HG02973 (cell line): ENCODE measurements around the gene DSC3.
"Not testable (repeated sequence)": the region's sequence is repeated elsewhere in the genome, so short reads cannot be mapped to it uniquely, and the experiment has no call there.

Source experiments
- ATAC-seq: cut with Tn5 transposase; IDR thresholded peaks from one replicate; pipeline ENCODE4 v1.9.1; 2021; ENCODE audit warnings: moderate library complexity; ENCODE audit not compliant: unreplicated experiment

The DSC3 gene

DNA sequence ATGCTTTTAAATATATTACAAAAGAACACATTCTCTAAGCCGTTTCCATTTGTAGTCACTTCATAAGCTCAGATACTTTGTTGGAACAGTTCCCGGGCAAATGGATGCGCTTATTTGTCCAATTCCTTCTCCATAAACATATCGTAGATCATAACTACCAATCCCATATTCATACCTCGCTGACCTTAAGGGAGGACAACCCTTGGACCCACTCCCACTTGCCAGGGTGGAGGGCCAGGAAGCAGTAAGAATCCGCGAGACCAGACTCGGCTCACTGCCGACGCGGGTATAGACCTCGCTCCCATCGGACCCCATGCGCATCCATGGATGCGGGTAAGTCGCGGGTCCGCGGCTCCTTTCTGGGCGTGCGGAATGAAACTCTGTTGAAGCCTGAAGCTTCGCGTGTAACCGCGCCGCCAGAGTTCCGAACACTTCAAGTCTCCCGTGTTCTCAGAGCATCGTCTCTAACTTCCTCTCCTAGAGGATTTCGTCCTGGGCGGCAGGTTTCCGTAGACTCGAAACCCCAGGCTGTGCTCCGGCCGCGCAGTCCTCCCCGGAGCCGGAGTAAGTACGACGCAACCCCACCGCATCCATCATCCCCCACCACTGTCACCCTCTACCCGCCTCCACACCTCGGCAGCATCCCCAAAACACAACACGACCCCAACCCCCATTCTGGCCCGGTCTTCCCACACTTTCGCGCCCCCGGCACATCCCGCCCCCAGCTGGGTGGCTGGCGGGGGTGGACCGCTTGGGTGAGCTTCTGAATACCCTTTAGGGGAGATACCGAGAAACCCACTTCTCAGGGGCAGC is 1.1 kb downstream of the DSC3 start:
- no peak for ATAC-seq

DNA sequence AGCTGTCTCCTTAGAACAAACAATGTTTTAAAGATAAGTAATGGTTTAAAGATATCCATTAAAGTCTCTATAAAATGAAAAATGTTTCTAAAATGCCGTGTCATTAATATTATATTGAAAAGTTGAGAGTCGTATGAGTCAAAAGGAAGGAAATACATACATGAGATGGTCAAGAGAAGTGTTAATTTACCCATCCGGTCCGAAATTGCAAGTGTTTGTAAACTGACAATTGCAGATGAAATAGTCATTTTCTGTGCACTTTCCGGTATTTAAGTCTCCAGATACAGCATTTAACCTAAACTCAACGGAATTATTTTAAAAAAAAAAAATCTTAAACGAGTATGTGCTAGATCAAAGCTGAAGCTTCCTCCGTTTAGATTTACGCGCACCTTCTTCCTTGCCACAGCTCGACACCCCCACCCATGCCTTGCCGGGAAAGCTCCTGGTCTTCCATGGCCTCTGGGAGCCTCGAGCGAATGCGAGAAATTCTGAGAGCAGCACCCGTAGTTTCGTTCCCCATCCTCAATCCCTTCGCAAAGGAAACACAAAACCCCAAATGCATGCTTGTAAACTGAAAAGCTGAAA is 1.8 kb downstream of the DSC3 start:
- ATAC-seq, result no peak

DNA sequence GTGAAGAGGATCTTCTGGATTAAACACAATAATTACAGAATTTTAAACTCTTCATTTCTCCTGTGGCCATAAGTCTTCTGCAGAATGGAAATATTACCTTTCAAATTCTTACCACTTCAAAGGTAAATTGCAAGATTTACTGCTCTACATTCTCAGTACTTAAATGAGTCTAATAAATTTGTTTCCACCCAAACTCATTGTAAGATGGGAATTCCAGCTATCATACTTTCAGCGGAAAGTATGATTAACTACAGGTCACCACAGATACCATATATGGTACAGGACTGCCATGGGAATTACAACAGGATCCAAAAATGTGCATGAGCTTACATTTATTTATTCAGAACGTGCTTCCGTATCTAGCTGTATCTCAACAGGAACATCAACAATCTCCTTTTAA is 3.1 kb downstream of the DSC3 start:
- ATAC-seq, result no peak

DNA sequence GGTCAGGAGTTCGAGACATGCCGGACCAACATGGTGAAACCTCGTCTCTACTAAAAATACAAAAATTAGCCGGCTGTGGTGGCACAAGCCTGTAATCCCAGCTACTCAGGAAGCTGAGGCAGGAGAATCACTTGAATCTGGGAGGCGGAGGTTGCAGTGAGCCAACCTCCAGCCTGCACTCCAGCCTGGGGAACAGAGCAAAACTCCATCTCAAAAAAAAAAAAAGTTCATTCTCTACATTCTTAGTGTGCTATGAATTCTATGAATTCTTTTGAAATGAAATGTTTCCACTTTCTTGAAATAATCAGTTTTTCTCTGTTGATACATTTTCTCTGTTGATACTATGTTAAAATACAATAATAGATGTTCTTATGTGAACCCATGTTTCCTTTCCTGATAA is 4.9 kb downstream of the DSC3 start:
- not testable (repeated sequence) for ATAC-seq

DNA sequence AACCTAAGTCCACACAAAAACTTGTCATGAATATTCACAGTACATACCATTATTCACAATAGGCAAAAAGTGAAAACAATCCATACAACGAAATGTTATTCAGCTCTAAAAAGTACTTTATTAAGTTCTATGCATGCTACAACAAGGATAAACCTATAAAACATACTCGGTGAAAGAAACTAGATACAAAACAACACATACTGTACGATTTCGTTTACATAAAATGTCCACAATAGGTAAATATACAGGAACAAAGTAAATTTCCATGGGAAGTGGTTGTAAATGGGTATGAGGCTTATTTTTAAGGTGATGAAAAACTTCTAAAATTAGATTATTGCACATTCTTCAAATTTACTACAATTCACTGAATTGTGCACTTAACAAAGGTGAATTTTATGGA is 8.0 kb downstream of the DSC3 start:
- ATAC-seq, result no peak

DNA sequence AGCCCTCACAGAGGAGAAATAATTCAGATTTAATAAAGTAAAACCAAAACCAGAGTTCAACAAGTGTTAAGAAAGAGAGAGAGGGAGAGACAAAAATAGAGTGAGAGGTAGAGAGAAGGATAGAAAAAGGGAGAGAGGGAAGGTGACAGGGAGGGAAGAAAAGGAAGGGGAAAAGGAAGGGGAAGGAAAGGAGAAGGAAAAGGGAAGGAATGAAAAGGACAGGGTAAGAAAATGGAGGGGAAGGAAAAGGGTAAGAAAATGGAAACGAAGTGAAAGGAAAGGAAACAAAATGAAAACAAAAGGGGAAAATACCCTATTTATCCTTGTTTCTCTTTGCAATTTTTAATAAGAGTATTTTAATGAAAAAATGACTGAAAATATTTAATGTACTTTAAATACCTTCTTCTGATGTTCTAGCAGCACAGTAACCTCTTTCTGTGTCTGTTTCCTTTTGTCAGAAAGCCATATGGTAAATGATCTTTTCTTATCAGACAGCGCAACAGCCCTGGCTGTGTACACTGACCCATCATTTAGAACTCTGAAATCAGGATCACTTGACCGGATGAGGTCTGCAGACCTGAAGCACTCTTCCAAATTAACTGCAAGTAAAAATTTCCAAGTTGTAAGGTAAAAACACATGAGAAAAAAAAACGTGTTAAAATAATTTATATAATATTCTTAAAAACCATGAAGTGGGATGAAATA is 11.8 kb downstream of the DSC3 start:
- ATAC-seq, result no peak

DNA sequence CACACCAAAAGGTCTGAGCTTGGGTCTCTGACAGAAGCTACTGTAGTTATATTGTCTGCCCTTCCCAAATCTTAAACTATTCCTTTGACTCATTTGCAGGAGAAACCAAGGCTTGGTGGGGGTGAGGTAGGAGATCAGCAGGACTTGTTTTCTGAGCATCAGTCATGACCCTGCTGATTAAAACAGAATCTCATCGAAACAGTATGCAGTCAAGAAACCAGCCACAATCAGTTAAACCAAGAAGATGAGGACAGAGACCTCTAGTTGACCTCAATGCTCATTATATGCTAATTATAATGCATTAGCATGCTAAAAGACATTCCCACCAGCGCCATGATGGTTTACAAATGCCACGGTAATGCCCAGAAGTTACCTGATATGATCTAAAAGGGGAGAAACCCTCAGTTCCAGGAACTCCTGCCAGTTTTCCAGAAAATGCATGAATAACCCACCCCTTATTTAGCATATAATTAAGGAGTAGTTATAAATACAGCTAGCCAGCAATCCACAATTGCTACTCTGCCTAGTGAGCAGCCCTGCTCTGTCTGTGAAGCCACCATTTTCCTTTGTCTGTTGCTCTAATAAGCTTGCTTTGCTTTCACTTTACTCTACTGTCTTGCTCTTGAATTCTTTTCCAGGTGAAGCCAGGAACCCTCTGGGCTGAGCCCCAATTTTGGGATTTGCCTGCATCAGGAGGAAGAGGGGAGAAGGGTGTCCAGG is 26.7 kb downstream of the DSC3 start:
- no peak for ATAC-seq

DNA sequence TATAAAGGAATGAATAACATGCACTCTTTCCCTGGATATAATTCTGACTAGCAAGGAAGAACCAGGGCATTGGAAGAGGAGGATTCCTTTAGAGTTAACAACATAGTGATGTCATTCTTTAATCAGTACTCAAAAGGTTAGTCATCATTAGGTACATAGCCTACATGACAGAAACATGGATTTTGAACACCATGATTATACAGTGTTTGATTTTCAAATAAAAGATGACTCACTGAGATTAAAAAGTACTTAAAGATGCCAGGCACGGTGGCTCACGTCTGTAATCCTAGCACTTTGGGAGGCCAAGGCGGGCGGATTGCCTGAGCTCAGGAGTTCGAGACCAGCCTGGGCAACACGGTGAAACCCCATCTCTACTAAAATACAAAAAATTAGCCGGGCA is 31.1 kb downstream of the DSC3 start:
- not testable (repeated sequence) for ATAC-seq

DNA sequence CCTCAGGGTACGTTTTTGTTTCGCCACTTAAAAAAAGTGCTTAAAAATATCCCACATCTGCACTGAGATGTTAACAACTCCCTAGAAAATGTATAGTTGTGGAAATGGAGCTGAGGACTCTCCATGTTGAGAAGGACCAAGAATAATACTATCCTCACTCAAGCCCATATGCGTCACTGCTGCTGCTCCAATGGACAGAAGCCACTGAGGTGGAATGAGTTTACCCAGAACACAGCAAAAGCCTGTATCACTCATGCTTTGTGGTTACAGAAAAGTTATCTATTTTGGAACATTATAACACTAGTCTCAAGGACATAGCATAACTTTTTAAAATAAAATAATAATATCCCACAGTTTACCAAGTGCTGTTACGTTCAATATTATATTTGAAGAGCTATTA is 31.9 kb downstream of the DSC3 start:
- no peak for ATAC-seq

DNA sequence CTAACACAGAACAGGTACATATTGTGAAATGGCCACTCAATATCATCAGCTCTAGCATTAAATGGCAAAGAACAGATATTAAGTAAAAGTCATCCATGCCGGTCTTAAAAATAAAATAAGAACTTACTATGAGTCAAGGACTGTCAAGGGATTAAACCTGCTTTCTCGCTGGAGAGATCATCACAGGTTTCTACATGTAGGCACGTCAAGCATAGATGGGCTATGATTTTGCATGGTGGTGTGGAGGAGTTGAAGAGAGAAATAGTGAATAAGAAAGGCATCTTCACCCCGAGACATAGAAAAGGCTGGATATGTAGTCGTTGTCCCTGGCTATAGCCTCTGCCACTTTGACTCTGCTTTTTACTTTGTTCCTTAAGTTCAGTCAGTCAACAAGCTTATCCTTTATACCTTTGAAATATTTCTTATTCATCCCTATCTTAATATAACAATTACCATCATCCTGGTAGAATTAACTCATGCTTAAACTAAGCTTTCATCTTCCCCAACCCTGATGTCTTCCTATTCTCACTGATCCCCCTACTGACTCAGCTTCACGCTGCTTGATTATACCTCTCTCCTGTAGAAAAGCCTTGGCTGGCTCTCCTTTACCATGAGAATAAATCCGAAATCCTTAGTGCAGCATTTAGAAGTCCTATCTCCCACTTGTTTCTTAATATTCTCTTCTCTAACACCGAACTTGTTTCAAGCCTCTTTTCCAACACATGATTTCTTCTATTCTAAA is 42.5 kb downstream of the DSC3 start:
- ATAC-seq, result no peak

DNA sequence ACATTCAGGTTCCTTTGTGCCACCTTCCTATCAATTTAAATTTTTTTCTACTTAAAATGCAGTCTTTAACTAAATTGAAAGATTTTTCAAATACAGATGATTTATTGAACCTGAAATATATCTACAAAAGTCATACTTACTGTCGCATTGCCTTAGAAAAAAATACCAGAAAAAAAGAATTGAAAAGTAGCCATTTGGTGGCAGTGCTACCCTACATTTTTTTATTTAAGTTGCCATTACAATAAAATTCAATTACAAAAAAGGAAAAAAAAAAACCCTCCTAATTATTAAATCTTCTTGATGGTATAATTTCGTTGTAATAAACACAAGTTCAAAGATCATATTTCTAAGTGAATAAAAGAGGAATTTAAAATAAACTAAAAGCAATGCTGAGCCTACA is 43.4 kb downstream of the DSC3 start:
- no peak for ATAC-seq

DNA sequence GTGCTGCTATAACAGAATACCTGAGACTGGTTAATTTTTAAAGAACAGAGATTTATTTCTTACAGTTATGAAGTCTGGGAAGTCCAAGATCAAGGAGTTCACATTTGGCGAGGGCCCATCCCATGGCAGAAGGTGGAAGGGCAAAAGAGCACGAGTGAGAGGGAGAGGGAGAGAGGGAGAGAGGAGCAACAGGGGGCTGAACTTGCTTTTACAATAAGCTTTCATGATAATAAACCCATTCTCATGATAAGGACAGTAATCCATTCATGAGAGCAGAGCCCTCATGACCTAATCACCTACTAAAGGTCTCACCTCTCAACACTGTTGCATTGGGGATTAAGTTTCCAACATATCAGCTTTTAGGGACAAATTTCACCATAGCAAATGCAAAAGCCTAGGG is 45.3 kb downstream of the DSC3 start:
- ATAC-seq, result no peak

DNA sequence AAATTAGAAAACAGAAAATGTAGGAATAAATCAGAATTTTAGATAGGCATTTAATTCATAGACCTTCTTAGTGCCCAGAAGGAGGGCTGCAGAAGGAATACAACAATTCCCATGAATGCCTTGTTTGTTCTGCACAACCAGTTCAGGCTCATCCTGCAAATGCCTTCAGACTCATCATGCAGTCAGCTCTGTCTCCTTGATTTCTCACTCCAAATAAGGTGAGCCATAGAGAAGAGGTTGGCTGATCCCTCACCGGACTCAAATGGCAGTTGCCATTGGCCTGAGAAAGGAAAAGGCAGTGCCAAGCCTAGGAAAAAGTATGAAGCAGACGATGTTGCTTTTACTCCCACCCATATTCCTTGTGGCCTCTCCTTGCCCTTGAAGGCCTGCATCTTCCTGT is 50.3 kb downstream of the DSC3 start:
- ATAC-seq, result no peak

DNA sequence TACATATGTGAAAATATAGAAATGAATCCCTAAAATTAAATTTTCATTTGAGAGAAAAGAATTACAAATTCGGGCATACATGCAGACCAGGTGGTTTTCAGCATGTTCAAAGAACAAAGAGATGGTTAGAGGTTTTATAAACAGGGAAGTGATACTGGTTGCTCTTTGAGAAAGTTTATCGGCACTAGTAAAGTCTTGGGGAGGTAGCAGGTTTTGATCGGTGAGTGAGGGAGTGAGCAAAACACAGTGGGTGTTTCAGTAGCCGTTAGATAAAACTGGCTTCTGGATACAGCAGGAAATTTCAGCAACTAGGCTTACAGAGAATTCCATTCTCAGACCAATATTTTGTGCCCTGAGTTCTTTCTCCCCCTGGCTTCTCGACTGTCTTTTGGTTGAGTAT is 51.1 kb downstream of the DSC3 start:
- ATAC-seq, result no peak

DNA sequence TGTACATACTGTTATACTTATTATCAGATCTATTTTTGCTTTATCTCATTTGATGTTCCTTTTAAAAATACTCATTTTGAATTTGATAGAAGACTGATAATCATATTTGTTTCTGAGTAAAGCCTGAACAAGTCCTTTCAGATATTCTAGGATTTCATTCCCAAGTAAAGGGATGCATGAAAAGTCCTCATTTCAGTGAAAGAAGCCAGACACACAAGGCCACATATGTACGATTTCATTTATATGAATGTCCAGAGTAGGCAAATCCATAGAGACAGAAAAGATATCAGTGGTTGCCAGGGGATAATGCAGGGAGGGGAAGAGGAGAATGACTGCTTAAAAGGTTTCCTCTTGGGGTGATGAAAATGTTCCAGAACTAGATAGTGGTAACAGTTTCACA is 53.4 kb downstream of the DSC3 start:
- ATAC-seq, result no peak

DNA sequence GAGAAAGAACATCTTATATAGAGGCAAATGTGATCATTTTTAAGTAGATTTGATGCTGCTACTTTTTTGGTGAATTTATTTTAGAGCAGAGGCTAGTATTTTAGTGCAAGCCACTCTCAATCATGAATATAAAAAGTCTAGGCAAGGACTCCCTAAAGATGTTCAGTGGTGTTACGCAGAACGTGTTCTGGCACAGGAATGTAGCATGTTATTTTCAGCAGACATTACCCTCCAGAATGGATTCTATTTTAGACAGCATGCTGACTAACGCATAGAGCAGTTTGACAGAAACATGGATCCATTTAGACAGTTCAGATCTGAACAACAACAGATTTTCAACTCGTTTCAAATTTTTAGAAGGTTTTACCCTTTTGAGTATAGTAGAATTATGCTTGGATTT is 54.1 kb downstream of the DSC3 start:
- ATAC-seq, result no peak

DNA sequence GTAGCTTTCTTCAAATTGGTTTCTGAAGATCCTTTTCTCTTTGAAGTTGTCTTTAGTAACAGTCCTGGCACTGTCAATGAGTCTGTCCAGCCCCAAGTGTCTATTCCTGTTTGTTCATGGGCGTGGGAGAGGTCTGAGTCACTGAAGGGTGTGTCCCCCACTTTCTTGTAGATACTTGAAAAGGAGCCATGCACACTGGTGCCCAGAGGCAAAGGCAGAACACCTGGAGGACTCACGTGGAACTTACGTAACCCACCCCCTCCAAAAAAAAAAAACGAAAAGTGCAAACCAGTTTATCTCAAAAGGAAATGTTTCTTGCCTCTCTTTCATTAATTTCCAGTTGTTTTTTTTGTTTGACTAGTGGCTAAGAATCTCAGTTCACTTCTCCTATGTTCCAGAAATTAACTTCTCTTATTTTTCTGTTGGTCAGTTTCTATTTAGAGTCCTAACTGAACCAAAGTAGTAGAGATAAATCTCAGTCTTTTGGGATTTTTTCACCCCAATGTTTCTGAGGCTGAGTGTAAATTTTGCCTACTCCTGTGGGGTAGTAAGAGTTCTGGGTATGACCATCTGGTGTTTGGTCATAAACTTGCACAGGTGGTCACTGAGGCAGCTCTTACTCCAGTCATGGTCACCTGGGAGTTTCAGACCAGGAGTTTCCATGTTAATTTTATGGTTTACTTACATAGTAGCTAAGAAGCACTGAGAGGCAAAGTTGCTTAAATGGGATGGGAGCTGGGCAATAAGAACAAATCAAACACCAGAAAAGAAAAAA is 54.9 kb downstream of the DSC3 start:
- no peak for ATAC-seq

DNA sequence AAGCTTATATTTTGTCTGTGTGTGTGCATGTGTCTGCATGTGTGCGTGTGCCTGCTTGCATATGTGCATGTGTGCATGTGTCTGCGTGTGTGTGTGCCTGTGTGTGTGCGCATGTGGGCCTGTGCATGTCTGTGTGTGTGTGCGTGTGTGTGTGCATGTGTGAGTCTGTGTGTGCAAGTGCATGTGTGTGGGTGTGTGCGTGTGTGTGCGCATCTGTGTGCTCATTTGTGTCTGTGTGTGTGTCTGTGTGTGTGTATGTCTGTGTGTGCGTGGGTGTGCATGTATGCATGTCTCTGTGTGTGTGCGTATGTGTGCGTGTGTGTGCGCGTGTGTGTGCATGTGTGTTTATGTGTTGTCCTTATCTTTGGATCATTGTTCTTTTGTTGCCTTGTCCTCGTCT is 56.8 kb downstream of the DSC3 start:
- no peak for ATAC-seq

DNA sequence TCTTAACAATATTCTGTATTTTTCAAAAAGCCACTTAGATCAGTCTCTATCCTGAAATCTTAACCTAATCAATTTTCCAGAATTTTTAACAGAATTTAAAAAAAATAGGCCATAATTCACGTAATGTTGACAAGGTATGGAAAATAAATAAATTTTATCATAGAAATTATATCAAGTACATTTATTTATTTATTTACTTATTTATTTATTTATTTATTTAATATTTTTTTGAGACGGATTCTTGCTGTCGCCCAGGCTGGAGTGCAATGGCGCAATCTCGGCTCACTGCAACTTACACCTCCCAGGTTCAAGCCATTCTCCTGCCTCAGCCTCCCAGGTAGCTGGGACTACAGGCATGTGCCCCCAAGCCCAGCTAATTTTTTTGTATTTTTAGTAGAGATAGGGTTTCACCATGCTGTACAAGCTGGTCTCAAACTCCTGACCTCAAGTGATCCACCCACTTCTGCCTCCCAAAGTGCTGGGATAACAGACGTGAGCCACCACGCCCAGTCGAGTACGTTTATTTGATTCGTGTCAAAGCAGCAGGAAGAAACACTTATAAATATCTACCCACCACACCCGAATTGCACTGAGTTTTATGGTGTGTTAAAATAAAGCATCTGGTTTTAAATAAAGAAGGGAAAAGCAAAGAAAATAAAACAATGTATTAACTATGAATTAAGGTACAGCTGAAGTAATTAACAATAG is 60.1 kb downstream of the DSC3 start:
- ATAC-seq, result no peak

DNA sequence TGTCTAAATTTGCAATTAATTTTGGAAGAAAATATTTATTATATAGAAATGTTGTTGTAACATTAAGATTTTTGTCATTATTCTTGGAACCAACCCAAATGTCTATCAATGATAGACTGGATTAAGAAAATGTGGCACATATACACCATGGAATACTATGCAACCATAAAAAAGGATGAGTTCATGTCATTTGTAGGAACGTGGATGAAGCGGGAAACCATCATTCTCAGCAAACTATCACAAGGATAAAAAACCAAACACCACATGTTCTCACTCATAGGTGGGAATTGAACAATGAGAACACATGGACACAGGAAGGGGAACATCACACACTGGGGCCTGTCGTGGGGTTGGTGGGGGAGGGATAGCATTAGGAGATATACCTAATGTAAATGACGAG is 64.5 kb downstream of the DSC3 start:
- not testable (repeated sequence) for ATAC-seq
